HepG2 (cell line): ENCODE data around the gene RMI2. TPM values are rescaled to one million over a fixed set of nuclear protein-coding genes. Genes with fewer than 3 reads are reported as not detected.

Experiments
- E2F2 ChIP-seq: sonication (generic); formaldehyde crosslinking; IDR thresholded peaks from 2 replicates; pipeline ENCODE4 v1.4.0; 2020; ENCODE audit warnings: missing genetic modification reagents, borderline replicate concordance
- FOXP4 ChIP-seq: sonication (generic); formaldehyde crosslinking; IDR thresholded peaks from 2 replicates; pipeline ENCODE4 v1.4.0; 2020; ENCODE audit warnings: missing genetic modification reagents
- GABPB1 ChIP-seq: IDR thresholded peaks from 2 replicates; pipeline ENCODE4 v1.6.1; 2016; ENCODE audit warnings: mild to moderate bottlenecking, missing genetic modification reagents, moderate library complexity, missing compliant biosample characterization
- GATA4 ChIP-seq: sonication (generic); IDR thresholded peaks from 2 replicates; pipeline ENCODE4 v1.6.1; 2016; ENCODE audit warnings: antibody characterized with exemption, low read depth, borderline replicate concordance
- SALL1 ChIP-seq: sonication (generic); formaldehyde crosslinking; IDR thresholded peaks from 2 replicates; pipeline ENCODE4 v1.8.0; 2022; ENCODE audit warnings: mild to moderate bottlenecking, missing genetic modification reagents
- TCF7 ChIP-seq: sonication (generic); IDR thresholded peaks from 2 replicates; pipeline ENCODE4 v1.6.1; 2016; ENCODE audit warnings: antibody characterized with exemption, low read depth
- ZHX2 ChIP-seq, 2 experiments: sonication (generic) in 1 of 2; formaldehyde crosslinking in 1 of 2; IDR thresholded peaks; 2 replicates each; pipeline versions ENCODE4 v1.6.1 to v1.9.0; 2014 to 2022; ENCODE audit warnings: antibody characterized with exemption in 1 of 2, borderline replicate concordance in 1 of 2, inconsistent platforms in 1 of 2, low read depth in 1 of 2, missing genetic modification reagents in 1 of 2
- ZNF550 ChIP-seq: sonication (generic); formaldehyde crosslinking; IDR thresholded peaks from 2 replicates; pipeline ENCODE4 v1.4.0; 2020; ENCODE audit warnings: mild to moderate bottlenecking, missing genetic modification reagents, borderline replicate concordance
- ZNF687 ChIP-seq: sonication (generic); formaldehyde crosslinking; IDR thresholded peaks from 2 replicates; pipeline ENCODE4 v1.5.1; 2020; ENCODE audit warnings: mild to moderate bottlenecking, missing genetic modification reagents, moderate library complexity
- polyA plus RNA-seq, 8 experiments: library from polyadenylated mRNA; depleted of rRNA in 3 of 8; stranded (reverse) in 7 of 8; unstranded in 1 of 8; fragments of >200 nt; fragmentation: Illumina TruSeq in 4 of 8; extraction: Trizol in 4 of 8; gene quantifications; 2 replicates each; pipeline versions ENCODE4 v1.2.1 to v1.2.3, GENCODE V29; 2011 to 2016; ENCODE audit warnings: low read depth in 4 of 8, missing spikeins in 1 of 8, mixed read lengths in 1 of 8; ENCODE audit not compliant: insufficient read depth in 1 of 8
- total RNA-seq, 5 experiments: library from RNA; depleted of rRNA; stranded (reverse); fragments of >200 nt; fragmentation: Illumina TruSeq; extraction: Trizol; gene quantifications; 2 replicates each; pipeline ENCODE4 v1.2.3, GENCODE V29; 2016; ENCODE audit warnings: low read depth in 1 of 5

Gene RMI2
- total and polyA plus RNA-seq, 2 of the 13 experiments (the other 11 are each of a cell fraction or from before 2014, with no cell fraction given): 24.5 to 55.7 TPM

- TF ChIP-seq ZHX2 (IDR thresholded peaks at IDR 0.05; ENCODE audit: low read depth) (no peak), ZHX2 (CRISPR knock-in tag; IDR thresholded peaks at IDR 0.05; ENCODE audit: borderline replicate concordance) (no peak), E2F2 (CRISPR knock-in tag) (0 out of 2 replicates have a peak, but pooled peaks have one; percentile 30), ZNF550 (CRISPR knock-in tag) (0 out of 2 replicates have a peak, but pooled peaks have one; percentile 65), SALL1 (CRISPR knock-in tag) (no peak), FOXP4 (no peak), ZNF687 (peak; percentile 48), TCF7 (no peak), GATA4 (no peak), GABPB1 (CRISPR knock-in tag) (no peak)
Measured at GRCh38 chr16:11325404-11326083, 19.7 kb upstream of the RMI2 start (continued).
